ENCODE data around the gene GLP1R. TPM values are rescaled to one million over a fixed set of nuclear protein-coding genes. Genes with fewer than 3 reads are reported as not detected.

Gene GLP1R
- total RNA-seq, 4 donors from 2014 or later: not detected

GRCh38 chr6:39043776-39044175 is 4.8 kb upstream of the GLP1R start:
- no peak for TF ChIP-seq CTCF (IDR thresholded peaks at IDR 0.05)
- DNase-seq (ENCODE audit: low spot score): no peak
- no peak for ATAC-seq (ENCODE audit: low FRiP score)

GRCh38 chr6:39044181-39044580 is 4.4 kb upstream of the GLP1R start:
- TF ChIP-seq CTCF (IDR thresholded peaks at IDR 0.05): no peak
- ATAC-seq (ENCODE audit: low FRiP score) (no peak), DNase-seq (ENCODE audit: low spot score) (no peak)

- no peak for TF ChIP-seq CTCF (IDR thresholded peaks at IDR 0.05)
- DNase-seq (ENCODE audit: low spot score) (no peak), ATAC-seq (ENCODE audit: low FRiP score) (no peak)
Observed at GRCh38 chr6:39047434-39048327, 900 bp upstream of the GLP1R start.

- TF ChIP-seq CTCF (IDR thresholded peaks at IDR 0.05): no peak
- DNase-seq (ENCODE audit: low spot score) (no peak), ATAC-seq (ENCODE audit: low FRiP score) (no peak)
Observed at GRCh38 chr6:39049575-39050283, 1.1 kb downstream of the GLP1R start.

GRCh38 chr6:39050453-39051112 is 2.0 kb downstream of the GLP1R start:
- TF ChIP-seq CTCF (IDR thresholded peaks at IDR 0.05): no peak
- ATAC-seq (ENCODE audit: low FRiP score) (no peak), DNase-seq (ENCODE audit: low spot score) (no peak)

- TF ChIP-seq CTCF (IDR thresholded peaks at IDR 0.05): no peak
- DNase-seq (ENCODE audit: low spot score): no peak
- no peak for ATAC-seq (ENCODE audit: low FRiP score)
Observed at GRCh38 chr6:39051399-39052122, 3.0 kb downstream of the GLP1R start.
